ENCODE data around the gene TRIM71. TPM values are rescaled to one million over a fixed set of nuclear protein-coding genes. Genes with fewer than 3 reads are reported as not detected.

TRIM71 gene
- total and polyA plus RNA-seq, 2 of the 13 experiments (the other 11 are each of a cell fraction or from before 2014, with no cell fraction given), result 21.7 to 76.9 TPM

DNA sequence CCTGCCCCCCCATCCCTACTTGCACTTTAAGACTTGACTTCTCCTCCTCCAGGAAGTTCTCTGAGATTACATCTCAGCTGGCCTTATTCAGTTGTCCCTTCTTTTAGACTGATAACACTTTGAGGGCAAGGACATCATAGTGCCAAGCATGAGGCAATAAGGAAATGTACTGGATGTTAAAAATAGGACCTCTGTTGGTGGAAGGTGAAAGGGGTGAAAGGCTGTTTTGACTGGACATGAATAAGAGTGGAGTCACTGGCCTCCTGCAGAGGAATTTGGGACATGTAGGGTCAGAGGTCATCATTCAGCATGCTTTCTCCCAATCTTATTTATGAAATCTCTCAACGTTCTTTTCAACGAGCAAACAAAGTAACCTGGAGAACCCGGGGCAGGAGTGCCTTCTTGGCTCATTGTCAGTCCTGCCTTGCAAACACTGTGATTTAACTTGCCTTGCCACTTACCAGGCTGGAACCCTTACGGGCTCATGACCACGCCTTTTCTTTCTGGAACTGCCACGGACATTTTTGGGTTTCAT, 38.6 kb downstream of the TRIM71 start (continued):
- TF ChIP-seq, protein P1, sequence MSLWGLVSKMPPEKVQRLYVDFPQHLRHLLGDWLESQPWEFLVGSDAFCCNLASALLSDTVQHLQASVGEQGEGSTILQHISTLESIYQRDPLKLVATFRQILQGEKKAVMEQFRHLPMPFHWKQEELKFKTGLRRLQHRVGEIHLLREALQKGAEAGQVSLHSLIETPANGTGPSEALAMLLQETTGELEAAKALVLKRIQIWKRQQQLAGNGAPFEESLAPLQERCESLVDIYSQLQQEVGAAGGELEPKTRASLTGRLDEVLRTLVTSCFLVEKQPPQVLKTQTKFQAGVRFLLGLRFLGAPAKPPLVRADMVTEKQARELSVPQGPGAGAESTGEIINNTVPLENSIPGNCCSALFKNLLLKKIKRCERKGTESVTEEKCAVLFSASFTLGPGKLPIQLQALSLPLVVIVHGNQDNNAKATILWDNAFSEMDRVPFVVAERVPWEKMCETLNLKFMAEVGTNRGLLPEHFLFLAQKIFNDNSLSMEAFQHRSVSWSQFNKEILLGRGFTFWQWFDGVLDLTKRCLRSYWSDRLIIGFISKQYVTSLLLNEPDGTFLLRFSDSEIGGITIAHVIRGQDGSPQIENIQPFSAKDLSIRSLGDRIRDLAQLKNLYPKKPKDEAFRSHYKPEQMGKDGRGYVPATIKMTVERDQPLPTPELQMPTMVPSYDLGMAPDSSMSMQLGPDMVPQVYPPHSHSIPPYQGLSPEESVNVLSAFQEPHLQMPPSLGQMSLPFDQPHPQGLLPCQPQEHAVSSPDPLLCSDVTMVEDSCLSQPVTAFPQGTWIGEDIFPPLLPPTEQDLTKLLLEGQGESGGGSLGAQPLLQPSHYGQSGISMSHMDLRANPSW (CRISPR knock-in tag; IDR thresholded peaks at IDR 0.05; ENCODE audit: borderline replicate concordance), result no peak
- no peak for TF ChIP-seq ZNF235 (CRISPR knock-in tag; IDR thresholded peaks at IDR 0.05; ENCODE audit: borderline replicate concordance)
- TF ChIP-seq, protein P2, sequence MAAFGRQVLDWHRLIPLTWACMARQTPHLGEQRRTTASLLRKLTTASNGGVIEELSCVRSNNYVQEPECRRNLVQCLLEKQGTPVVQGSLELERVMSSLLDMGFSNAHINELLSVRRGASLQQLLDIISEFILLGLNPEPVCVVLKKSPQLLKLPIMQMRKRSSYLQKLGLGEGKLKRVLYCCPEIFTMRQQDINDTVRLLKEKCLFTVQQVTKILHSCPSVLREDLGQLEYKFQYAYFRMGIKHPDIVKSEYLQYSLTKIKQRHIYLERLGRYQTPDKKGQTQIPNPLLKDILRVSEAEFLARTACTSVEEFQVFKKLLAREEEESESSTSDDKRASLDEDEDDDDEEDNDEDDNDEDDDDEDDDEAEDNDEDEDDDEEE (CRISPR knock-in tag; IDR thresholded peaks at IDR 0.05), result no peak

DNA sequence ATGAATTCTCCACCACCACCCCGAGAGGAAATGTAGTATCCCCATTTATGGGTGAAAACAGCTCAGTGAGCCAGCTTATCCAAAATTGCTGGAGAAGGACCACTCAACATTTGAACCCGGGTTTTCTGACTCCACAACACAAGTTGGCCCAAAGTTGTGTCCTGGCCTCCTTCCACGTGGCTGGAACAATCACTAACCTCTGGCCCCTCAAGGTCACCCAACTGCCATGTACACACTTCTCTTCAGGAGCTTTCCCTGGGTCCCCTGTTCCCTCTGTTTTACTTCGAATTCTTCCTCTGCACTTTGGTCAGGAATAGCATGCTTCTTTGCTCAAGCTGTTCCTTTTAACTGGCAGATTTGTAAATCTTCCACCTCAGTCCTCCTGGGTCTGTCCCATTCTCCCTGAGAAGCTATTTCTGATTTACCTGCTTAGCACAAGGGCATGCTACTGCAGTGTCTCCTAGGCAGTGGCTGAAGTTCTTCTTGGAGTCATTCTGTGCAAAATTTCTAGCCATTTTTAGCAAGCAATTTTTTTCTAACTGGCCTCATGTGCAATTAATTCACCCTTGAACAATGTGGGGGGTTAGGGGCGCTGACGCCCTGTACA, 39.2 kb downstream of the TRIM71 start:
- Histone ChIP-seq H3K9me3 (ENCODE audit: low read length) (no peaks in the 10 kb centered on the region), H2AFZ (ENCODE audit: low read length) (no peak overlapping the region), H3K4me1 (ENCODE audit: insufficient read depth, low read length) (peaks cover 100% of the 10 kb centered on the region), H3K4me3 (replicated peaks in 1 of 3; ENCODE audit: insufficient read depth in 1 of 3, low read depth in 2 of 3, low read length in 3 of 3) (peak overlapping the region in 1 of 3 experiments; percentile 17; a peak in 1 of 6 replicates), H4K20me1 (ENCODE audit: insufficient read depth, low read length) (peaks cover 96% of the 10 kb centered on the region), H3K36me3 (replicated peaks in 1 of 2; ENCODE audit: control insufficient read depth in 1 of 2, insufficient read depth in 2 of 2, low read length in 2 of 2) (peaks cover 10 to 40% of the 10 kb centered on the region in 2 experiments), H3K27me3 (ENCODE audit: control insufficient read depth in 1 of 2, insufficient read depth in 2 of 2, low read length in 2 of 2) (no peaks in the 10 kb centered on the region), H3K79me2 (ENCODE audit: insufficient read depth, low read length) (peaks cover 94% of the 10 kb centered on the region), H3K9ac (ENCODE audit: insufficient read depth, low read depth, low read length) (peak overlapping the region; percentile 26; the same call in 1 of the 2 replicates), H3K4me2 (ENCODE audit: low read depth, low read length) (peak overlapping the region; percentile 59), H3K27ac (ENCODE audit: extremely low read length, insufficient read depth, low read length) (peak overlapping the region; percentile 76)
- POLR2A ChIA-PET, result interaction anchor here (1.0 to 2.7 kb wide), 5 partner anchors 13 to 201 kb away, joined by 3 to 23 read pairs (median 7); no protein-coding TSS in a partner anchor
- intact Hi-C loops (cut with micrococcal nuclease; ENCODE audit: unreplicated experiment) (no loop called here), in situ Hi-C loops (cut with HindIII; ENCODE audit: extremely low pct_ligation_motif_present, low pct_unique_long_range_greater_than_20kb) (no loop called here)
- FAIRE-seq, result peak; percentile 42
- DNase-seq (ENCODE audit: low spot score), result peak; percentile 82
- peak; percentile 43 for ATAC-seq
- 20% methylated on average over 6 of the region's 6 CpGs for WGBS (ENCODE audit: low lambda C conversion rate)
- BruUV-seq (replicated peaks), result no TSS peak
- CTCF ChIA-PET (ENCODE audit: low intra/inter-chr PET ratio, low total read pairs), result interaction anchor here (1.2 kb wide), 1 partner anchor 18 kb away, joined by 3 read pairs; no protein-coding TSS in a partner anchor
- TF ChIP-seq ZSCAN30 (CRISPR knock-in tag; IDR thresholded peaks at IDR 0.05) (peak; percentile 40; the same call in 1 of the 2 replicates), NR2F2 (IDR thresholded peaks at IDR 0.05; ENCODE audit: borderline replicate concordance, low read depth) (peak; percentile 85), NCOA2 (CRISPR knock-in tag; IDR thresholded peaks at IDR 0.05) (peak; percentile 71), BCL6 (CRISPR knock-in tag; IDR thresholded peaks at IDR 0.05) (peak; percentile 84), SOX6 (IDR thresholded peaks at IDR 0.05) (no peak), SOX6 (CRISPR knock-in tag; IDR thresholded peaks at IDR 0.05) (peak; percentile 94), BRCA1 (CRISPR knock-in tag; IDR thresholded peaks at IDR 0.05) (no peak), SOX13 (IDR thresholded peaks at IDR 0.05) (peak; percentile 68), SOX13 (CRISPR knock-in tag; conservative IDR thresholded peaks at IDR 0.05 in 1 of 2, IDR thresholded peaks at IDR 0.05 in 1 of 2) (peak in 1 of 2 experiments; percentile 89; a peak in 2 of 4 replicates), ZNF772 (CRISPR knock-in tag; IDR thresholded peaks at IDR 0.05) (no peak), RCOR2 (CRISPR knock-in tag; IDR thresholded peaks at IDR 0.05) (peak; percentile 37; the same call in 1 of the 2 replicates), NR2F1 (CRISPR knock-in tag; IDR thresholded peaks at IDR 0.05) (peak; percentile 76 to 85), TOE1 (CRISPR knock-in tag; IDR thresholded peaks at IDR 0.05) (0 out of 2 replicates have a peak, but pooled peaks have one; percentile 30), NR3C1 (CRISPR knock-in tag; IDR thresholded peaks at IDR 0.05) (no peak), ELF3 (CRISPR knock-in tag; IDR thresholded peaks at IDR 0.05) (peak; percentile 38), ZMYM4 (CRISPR knock-in tag; IDR thresholded peaks at IDR 0.05) (peak; percentile 71), ZNF430 (CRISPR knock-in tag; IDR thresholded peaks at IDR 0.05) (0 out of 2 replicates have a peak, but pooled peaks have one; percentile 43)

Measured in HepG2 (cell line).